Lower lobe of right lung (tissue), 2 donors: ENCODE results near the gene OR56A3. TPM values are rescaled to one million over a fixed set of nuclear protein-coding genes. Genes with fewer than 3 reads are reported as not detected.

Experiments
- ATAC-seq, 2 donors: fragments of 200-7000 bp; cut with Tn5 transposase; one replicate each; pipeline ENCODE4 v1.9.1; 2020 to 2022; ENCODE audit warnings: mild to moderate bottlenecking in 2 of 2, moderate library complexity in 2 of 2
- DNase-seq: peaks from one replicate; pipeline ENCODE4 v3.0.0-alpha.2; 2020
- H3K27ac ChIP-seq: fragments of 200-600 bp; one replicate; pipeline ENCODE4 v1.8.0; 2022
- H3K27me3 ChIP-seq: fragments of 200-600 bp; one replicate; pipeline ENCODE4 v1.8.0; 2022; ENCODE audit warnings: low read depth
- H3K36me3 ChIP-seq: fragments of 200-600 bp; one replicate; pipeline ENCODE4 v1.8.0; 2022; ENCODE audit warnings: mild to moderate bottlenecking
- H3K4me1 ChIP-seq: fragments of 200-600 bp; one replicate; pipeline ENCODE4 v1.8.0; 2022
- H3K4me3 ChIP-seq: fragments of 200-600 bp; one replicate; pipeline ENCODE4 v1.8.0; 2022; ENCODE audit warnings: mild to moderate bottlenecking
- H3K9me3 ChIP-seq: fragments of 200-600 bp; one replicate; pipeline ENCODE4 v1.8.0; 2022
- intact Hi-C: fragments of 100-400 bp; cut with DNase I; formaldehyde crosslinking; loops from one replicate; pipeline ENCODE4 v1.11.0; 2022
- total RNA-seq: library from RNA; stranded (reverse); fragmentation: NEBNext Ultra II Directional; extraction: Animal tissue kit (Norgen Biotek cat#: 25700); gene quantifications from one replicate; pipeline ENCODE4 v1.2.1, GENCODE V29; 2021
- TF ChIP-seq, protein P1 (sequence below): fragments of 200-600 bp; IDR thresholded peaks from one replicate; pipeline ENCODE4 v1.8.0; 2022; ENCODE audit warnings: antibody characterized with exemption, mild to moderate bottlenecking
- donor health status: DM: no; HTN: yes; CAD: no; lungs with severe emphysema.

OR56A3 gene
- total RNA-seq, 1 donor from 2014 or later, result not detected

- intact Hi-C loops, result no loop called here
- H3K4me1 ChIP-seq, result no peaks in the 10 kb centered on the region
These were observed 18.6 kb upstream of the OR56A3 start for GRCh38 chr11:5923427-5923776.

GRCh38 chr11:5923794-5924193, 18.3 kb upstream of the OR56A3 start:
- no peaks in the 10 kb centered on the region for H3K27me3 ChIP-seq
- DNase-seq (no peak), ATAC-seq (no peak)
- H3K4me3 ChIP-seq, result no peak overlapping the region
- H3K4me1 ChIP-seq, result no peaks in the 10 kb centered on the region
- no peak overlapping the region for H3K27ac ChIP-seq
- intact Hi-C loops, result no loop called here
- TF ChIP-seq, protein P1, sequence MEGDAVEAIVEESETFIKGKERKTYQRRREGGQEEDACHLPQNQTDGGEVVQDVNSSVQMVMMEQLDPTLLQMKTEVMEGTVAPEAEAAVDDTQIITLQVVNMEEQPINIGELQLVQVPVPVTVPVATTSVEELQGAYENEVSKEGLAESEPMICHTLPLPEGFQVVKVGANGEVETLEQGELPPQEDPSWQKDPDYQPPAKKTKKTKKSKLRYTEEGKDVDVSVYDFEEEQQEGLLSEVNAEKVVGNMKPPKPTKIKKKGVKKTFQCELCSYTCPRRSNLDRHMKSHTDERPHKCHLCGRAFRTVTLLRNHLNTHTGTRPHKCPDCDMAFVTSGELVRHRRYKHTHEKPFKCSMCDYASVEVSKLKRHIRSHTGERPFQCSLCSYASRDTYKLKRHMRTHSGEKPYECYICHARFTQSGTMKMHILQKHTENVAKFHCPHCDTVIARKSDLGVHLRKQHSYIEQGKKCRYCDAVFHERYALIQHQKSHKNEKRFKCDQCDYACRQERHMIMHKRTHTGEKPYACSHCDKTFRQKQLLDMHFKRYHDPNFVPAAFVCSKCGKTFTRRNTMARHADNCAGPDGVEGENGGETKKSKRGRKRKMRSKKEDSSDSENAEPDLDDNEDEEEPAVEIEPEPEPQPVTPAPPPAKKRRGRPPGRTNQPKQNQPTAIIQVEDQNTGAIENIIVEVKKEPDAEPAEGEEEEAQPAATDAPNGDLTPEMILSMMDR, result no peak
- no peaks in the 10 kb centered on the region for H3K9me3 ChIP-seq
- H3K36me3 ChIP-seq, result no peaks in the 10 kb centered on the region

More at GRCh38 chr11:5923427-5923776, 18.6 kb upstream of the OR56A3 start:
- ATAC-seq (no peak), DNase-seq (no peak)
- TF ChIP-seq, protein P1, result no peak
- Histone ChIP-seq H3K36me3 (no peaks in the 10 kb centered on the region), H3K4me3 (no peak overlapping the region), H3K27ac (no peak overlapping the region), H3K27me3 (no peaks in the 10 kb centered on the region), H3K9me3 (no peaks in the 10 kb centered on the region)

DNA sequence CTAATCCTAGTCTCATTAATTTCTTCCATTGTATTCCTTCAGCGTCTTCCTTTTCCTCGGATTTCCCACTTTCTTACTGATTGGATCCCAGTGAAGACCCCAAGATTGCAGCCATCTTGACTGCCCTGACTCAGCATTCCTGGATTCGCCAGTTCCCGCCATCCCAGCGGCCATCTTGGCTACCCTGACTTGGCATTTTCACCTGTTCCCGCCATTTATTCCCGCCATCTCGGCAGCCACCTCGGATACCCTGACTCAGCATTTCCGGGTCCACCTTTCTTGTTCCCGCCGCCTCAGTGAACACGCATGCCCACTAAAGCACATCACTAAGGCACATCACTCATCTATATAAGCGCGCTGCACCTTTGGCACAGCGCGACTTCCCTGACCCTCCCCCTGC, 13.8 kb upstream of the OR56A3 start:
- intact Hi-C loops, result no loop called here
- no peak for DNase-seq

GRCh38 chr11:5928811-5929210, 13.2 kb upstream of the OR56A3 start:
- Histone ChIP-seq H3K36me3 (no peaks in the 10 kb centered on the region), H3K4me1 (no peaks in the 10 kb centered on the region), H3K9me3 (no peaks in the 10 kb centered on the region), H3K4me3 (no peak overlapping the region), H3K27ac (no peak overlapping the region), H3K27me3 (no peaks in the 10 kb centered on the region)
- ATAC-seq (no peak), DNase-seq (no peak)
- TF ChIP-seq, protein P1, result no peak
- intact Hi-C loops, result no loop called here

More for the DNA sequence above, 13.8 kb upstream of the OR56A3 start:
- no peaks in the 10 kb centered on the region for H3K4me1 ChIP-seq
- H3K9me3 ChIP-seq, result no peaks in the 10 kb centered on the region
- H3K27ac ChIP-seq, result no peak overlapping the region
- no peak overlapping the region for H3K4me3 ChIP-seq
- no peaks in the 10 kb centered on the region for H3K36me3 ChIP-seq
- ATAC-seq, result no peak
- TF ChIP-seq, protein P1, result no peak
- H3K27me3 ChIP-seq, result no peaks in the 10 kb centered on the region

GRCh38 chr11:5929571-5930368, 12.3 kb upstream of the OR56A3 start:
- intact Hi-C loops, result no loop called here
- DNase-seq (no peak), ATAC-seq (no peak)
- TF ChIP-seq, protein P1, result no peak
- no peak overlapping the region for H3K4me3 ChIP-seq
- no peak overlapping the region for H3K27ac ChIP-seq
- H3K36me3 ChIP-seq, result no peaks in the 10 kb centered on the region
- H3K9me3 ChIP-seq, result no peaks in the 10 kb centered on the region
- no peaks in the 10 kb centered on the region for H3K4me1 ChIP-seq
- no peaks in the 10 kb centered on the region for H3K27me3 ChIP-seq
